ENCODE results near the gene SMAD5. TPM values are rescaled to one million over a fixed set of nuclear protein-coding genes. Genes with fewer than 3 reads are reported as not detected.

SMAD5 gene
- total RNA-seq, 1 donor from 2014 or later, result 48.5 TPM

- no peak overlapping the region for H3K27ac ChIP-seq (ENCODE audit: low read depth, low read length)
- no peak overlapping the region for H3K4me3 ChIP-seq (ENCODE audit: low read length in 3 of 3)
- no peaks in the 10 kb centered on the region for H3K36me3 ChIP-seq (ENCODE audit: control insufficient read depth in 3 of 3, insufficient read depth in 3 of 3, low read length in 3 of 3)
- peaks cover 11 to 16% (median 13%) of the 10 kb centered on the region in 3 donors for H3K27me3 ChIP-seq (ENCODE audit: control insufficient read depth in 3 of 3, insufficient read depth in 3 of 3, low read length in 3 of 3)
- no peak overlapping the region for H3K9ac ChIP-seq (ENCODE audit: low read depth in 1 of 3, low read length in 3 of 3)
- H3K9me3 ChIP-seq (ENCODE audit: control insufficient read depth in 3 of 3, low read length in 3 of 3), result no peaks in the 10 kb centered on the region
- H3K4me1 ChIP-seq (ENCODE audit: control insufficient read depth in 3 of 3, insufficient read depth in 3 of 3, low read length in 3 of 3), result no peaks in the 10 kb centered on the region
Observed at GRCh38 chr5:136209346-136209910, 76.8 kb downstream of the SMAD5 start.

GRCh38 chr5:136210259-136210658, 77.6 kb downstream of the SMAD5 start:
- Histone ChIP-seq H3K27me3 (ENCODE audit: control insufficient read depth in 3 of 3, insufficient read depth in 3 of 3, low read length in 3 of 3) (peaks cover 11 to 19% (median 13%) of the 10 kb centered on the region in 3 donors), H3K36me3 (ENCODE audit: control insufficient read depth in 3 of 3, insufficient read depth in 3 of 3, low read length in 3 of 3) (no peaks in the 10 kb centered on the region), H3K27ac (ENCODE audit: low read depth, low read length) (no peak overlapping the region), H3K9me3 (ENCODE audit: control insufficient read depth in 3 of 3, low read length in 3 of 3) (no peaks in the 10 kb centered on the region), H3K4me3 (ENCODE audit: low read length in 3 of 3) (no peak overlapping the region), H3K9ac (ENCODE audit: low read depth in 1 of 3, low read length in 3 of 3) (no peak overlapping the region), H3K4me1 (ENCODE audit: control insufficient read depth in 3 of 3, insufficient read depth in 3 of 3, low read length in 3 of 3) (no peaks in the 10 kb centered on the region)

DNA sequence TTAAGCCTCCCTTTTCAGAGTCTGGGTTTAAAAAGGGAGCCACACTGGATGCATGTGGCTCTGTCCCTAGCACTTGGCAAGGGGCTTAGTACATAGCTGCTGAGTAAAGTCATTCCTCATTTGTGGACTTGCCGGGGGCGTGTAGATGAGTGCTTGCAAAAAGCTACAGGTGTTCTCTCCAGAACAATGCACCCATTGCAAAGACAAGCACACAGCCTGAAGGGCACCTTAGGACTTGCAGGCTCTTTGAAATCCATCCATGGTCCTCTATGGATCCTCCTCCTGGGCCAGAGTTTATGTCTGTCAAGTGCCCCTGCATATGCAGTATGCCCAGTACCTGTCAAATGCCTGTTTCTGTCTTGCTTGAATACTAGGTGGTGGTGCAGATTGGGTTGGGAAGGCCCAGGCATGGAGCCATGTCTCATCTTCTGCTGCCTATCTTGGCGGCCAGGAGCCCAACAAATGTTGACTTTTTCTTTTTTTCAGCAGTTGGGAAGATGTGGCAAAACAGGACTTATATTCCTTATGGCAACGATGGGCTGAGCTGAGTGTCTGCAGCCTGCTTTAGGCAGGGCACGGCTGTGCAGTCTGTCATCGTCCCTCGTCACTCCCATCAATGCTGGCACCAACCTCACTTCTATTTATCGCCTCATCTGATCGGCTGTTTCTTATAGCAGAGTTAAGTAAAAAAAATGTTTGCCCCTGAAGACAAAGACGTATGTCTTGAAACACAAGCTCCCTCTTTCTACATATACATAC, 78.8 kb downstream of the SMAD5 start:
- no peak overlapping the region for H3K9ac ChIP-seq (ENCODE audit: low read depth in 1 of 3, low read length in 3 of 3)
- no peak overlapping the region for H3K4me3 ChIP-seq (ENCODE audit: low read length in 3 of 3)
- peaks cover 11 to 22% (median 13%) of the 10 kb centered on the region in 3 donors for H3K27me3 ChIP-seq (ENCODE audit: control insufficient read depth in 3 of 3, insufficient read depth in 3 of 3, low read length in 3 of 3)
- H3K4me1 ChIP-seq (ENCODE audit: control insufficient read depth in 3 of 3, insufficient read depth in 3 of 3, low read length in 3 of 3), result no peaks in the 10 kb centered on the region
- no peaks in the 10 kb centered on the region for H3K9me3 ChIP-seq (ENCODE audit: control insufficient read depth in 3 of 3, low read length in 3 of 3)
- no peak overlapping the region for H3K27ac ChIP-seq (ENCODE audit: low read depth, low read length)
- no peaks in the 10 kb centered on the region for H3K36me3 ChIP-seq (ENCODE audit: control insufficient read depth in 3 of 3, insufficient read depth in 3 of 3, low read length in 3 of 3)

DNA sequence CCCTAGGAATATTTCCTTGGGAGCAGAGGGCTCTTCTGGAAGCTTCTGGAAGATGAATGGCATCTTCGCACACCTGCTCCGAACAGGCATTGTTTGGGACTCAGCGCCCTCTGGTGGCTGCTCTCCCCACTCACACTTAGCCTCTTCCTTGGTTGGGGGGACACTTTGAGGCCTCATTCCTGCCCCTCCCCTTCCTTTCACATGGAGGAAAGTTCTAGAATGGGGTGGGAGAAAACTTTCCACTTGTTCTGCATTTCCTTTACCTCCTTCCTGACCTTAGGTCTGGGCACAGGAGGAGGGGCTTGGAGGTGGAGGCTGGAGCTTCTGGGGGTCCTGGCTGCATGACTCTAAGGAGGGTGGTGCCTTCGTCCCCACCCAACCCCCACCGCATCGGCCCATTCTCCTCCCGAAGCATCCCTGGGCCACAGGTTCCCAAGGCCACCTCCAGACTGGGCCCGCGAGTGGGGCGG, 79.6 kb downstream of the SMAD5 start:
- Histone ChIP-seq H3K27ac (ENCODE audit: low read depth, low read length) (no peak overlapping the region), H3K4me1 (ENCODE audit: control insufficient read depth in 3 of 3, insufficient read depth in 3 of 3, low read length in 3 of 3) (no peaks in the 10 kb centered on the region), H3K9ac (ENCODE audit: low read depth in 1 of 3, low read length in 3 of 3) (no peak overlapping the region), H3K4me3 (ENCODE audit: low read length in 3 of 3) (no peak overlapping the region), H3K9me3 (ENCODE audit: control insufficient read depth in 3 of 3, low read length in 3 of 3) (no peaks in the 10 kb centered on the region), H3K27me3 (ENCODE audit: control insufficient read depth in 3 of 3, insufficient read depth in 3 of 3, low read length in 3 of 3) (peaks cover 11 to 22% (median 13%) of the 10 kb centered on the region in 3 donors), H3K36me3 (ENCODE audit: control insufficient read depth in 3 of 3, insufficient read depth in 3 of 3, low read length in 3 of 3) (no peaks in the 10 kb centered on the region)

DNA sequence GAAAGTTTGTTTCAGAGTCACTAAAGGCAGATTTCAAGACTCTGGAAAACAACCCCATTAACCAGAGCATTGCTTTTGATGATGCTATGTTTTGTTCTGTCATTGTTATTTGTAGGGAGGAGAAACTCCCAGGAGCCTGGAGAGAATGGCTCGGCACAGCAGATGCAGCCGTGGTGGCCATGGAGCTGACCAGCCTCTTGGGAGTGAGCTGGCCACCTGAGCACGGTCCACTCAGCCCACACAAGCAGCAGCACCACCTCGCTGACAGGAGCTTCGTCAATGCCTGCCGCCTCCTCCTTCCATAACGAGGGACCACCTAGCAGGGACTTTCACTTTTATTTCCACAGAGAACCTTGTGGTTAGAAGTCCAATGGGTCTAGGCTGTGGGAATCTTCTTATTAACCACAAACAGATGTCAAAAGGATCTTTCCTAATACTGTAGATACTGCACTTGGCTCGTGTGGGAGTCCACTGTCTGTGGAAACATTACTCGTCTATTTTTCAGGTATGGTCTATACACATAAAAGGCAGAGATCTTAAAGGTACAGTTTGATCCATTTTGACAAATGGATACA, 81.4 kb downstream of the SMAD5 start:
- H3K9me3 ChIP-seq (ENCODE audit: control insufficient read depth in 3 of 3, low read length in 3 of 3), result no peaks in the 10 kb centered on the region
- no peak overlapping the region for H3K27ac ChIP-seq (ENCODE audit: low read depth, low read length)
- H3K4me3 ChIP-seq (ENCODE audit: low read length in 3 of 3), result peak overlapping the region in 1 of 3 donors; percentile 30
- peak overlapping the region in 1 of 3 donors; percentile 21 for H3K9ac ChIP-seq (ENCODE audit: low read depth in 1 of 3, low read length in 3 of 3)
- H3K27me3 ChIP-seq (ENCODE audit: control insufficient read depth in 3 of 3, insufficient read depth in 3 of 3, low read length in 3 of 3), result peaks cover 11 to 22% (median 12%) of the 10 kb centered on the region in 3 donors
- no peaks in the 10 kb centered on the region for H3K4me1 ChIP-seq (ENCODE audit: control insufficient read depth in 3 of 3, insufficient read depth in 3 of 3, low read length in 3 of 3)
- H3K36me3 ChIP-seq (ENCODE audit: control insufficient read depth in 3 of 3, insufficient read depth in 3 of 3, low read length in 3 of 3), result no peaks in the 10 kb centered on the region

DNA sequence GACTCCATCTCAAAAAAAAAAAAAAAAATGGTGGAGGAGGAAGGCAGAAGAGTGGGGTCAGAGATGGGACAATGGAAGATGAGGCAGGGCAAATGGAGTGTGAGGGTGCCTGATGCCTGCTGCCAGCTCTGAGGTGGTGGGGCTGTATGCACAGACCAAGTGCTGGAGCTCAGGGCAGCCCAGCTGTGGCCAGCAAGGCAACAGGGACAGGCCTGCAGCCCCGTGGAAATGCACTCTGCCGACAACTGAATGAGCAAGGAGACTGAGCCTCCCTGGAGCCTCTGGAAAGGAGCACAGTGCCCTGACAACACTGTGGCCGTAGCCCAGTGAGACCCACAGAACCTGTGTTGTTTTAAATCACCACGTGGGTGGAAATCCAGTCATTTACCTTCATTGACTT, 83.2 kb downstream of the SMAD5 start:
- Histone ChIP-seq H3K9ac (ENCODE audit: low read depth in 1 of 3, low read length in 3 of 3) (no peak overlapping the region), H3K27ac (ENCODE audit: low read depth, low read length) (no peak overlapping the region), H3K9me3 (ENCODE audit: control insufficient read depth in 3 of 3, low read length in 3 of 3) (peaks cover 0 to 4% (median 0%) of the 10 kb centered on the region in 3 donors), H3K27me3 (ENCODE audit: control insufficient read depth in 3 of 3, insufficient read depth in 3 of 3, low read length in 3 of 3) (peaks cover 10 to 18% (median 14%) of the 10 kb centered on the region in 3 donors), H3K4me3 (ENCODE audit: low read length in 3 of 3) (no peak overlapping the region), H3K36me3 (ENCODE audit: control insufficient read depth in 3 of 3, insufficient read depth in 3 of 3, low read length in 3 of 3) (no peaks in the 10 kb centered on the region), H3K4me1 (ENCODE audit: control insufficient read depth in 3 of 3, insufficient read depth in 3 of 3, low read length in 3 of 3) (no peaks in the 10 kb centered on the region)

DNA sequence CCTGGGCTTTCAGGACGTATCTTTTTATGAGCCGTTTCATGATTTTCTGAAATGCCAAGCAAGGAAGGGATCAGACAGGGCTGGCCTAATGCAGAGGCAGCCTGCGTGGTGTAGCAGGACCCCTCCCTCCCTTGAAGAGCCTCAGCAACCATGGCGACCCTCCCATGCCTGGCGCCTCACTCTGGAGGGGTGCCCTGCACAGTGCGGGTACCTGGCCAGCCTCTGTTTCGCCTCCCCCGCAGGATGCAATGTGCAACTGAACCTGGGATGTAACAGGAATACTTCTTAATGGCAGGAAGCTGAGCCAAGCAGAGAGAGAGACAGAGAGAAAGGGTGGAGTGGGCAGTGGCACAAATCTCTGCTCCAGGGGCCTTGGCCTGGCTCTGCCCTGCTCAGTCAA, 83.6 kb downstream of the SMAD5 start:
- Histone ChIP-seq H3K4me3 (ENCODE audit: low read length in 3 of 3) (no peak overlapping the region), H3K9me3 (ENCODE audit: control insufficient read depth in 3 of 3, low read length in 3 of 3) (peaks cover 0 to 4% (median 0%) of the 10 kb centered on the region in 3 donors), H3K9ac (ENCODE audit: low read depth in 1 of 3, low read length in 3 of 3) (no peak overlapping the region), H3K36me3 (ENCODE audit: control insufficient read depth in 3 of 3, insufficient read depth in 3 of 3, low read length in 3 of 3) (no peaks in the 10 kb centered on the region), H3K27ac (ENCODE audit: low read depth, low read length) (no peak overlapping the region), H3K4me1 (ENCODE audit: control insufficient read depth in 3 of 3, insufficient read depth in 3 of 3, low read length in 3 of 3) (no peaks in the 10 kb centered on the region), H3K27me3 (ENCODE audit: control insufficient read depth in 3 of 3, insufficient read depth in 3 of 3, low read length in 3 of 3) (peaks cover 10 to 18% (median 14%) of the 10 kb centered on the region in 3 donors)

- Histone ChIP-seq H3K4me3 (ENCODE audit: low read length in 3 of 3) (no peak overlapping the region), H3K36me3 (ENCODE audit: control insufficient read depth in 3 of 3, insufficient read depth in 3 of 3, low read length in 3 of 3) (no peaks in the 10 kb centered on the region), H3K27ac (ENCODE audit: low read depth, low read length) (no peak overlapping the region), H3K27me3 (ENCODE audit: control insufficient read depth in 3 of 3, insufficient read depth in 3 of 3, low read length in 3 of 3) (peaks cover 3 to 8% (median 6%) of the 10 kb centered on the region in 3 donors), H3K4me1 (ENCODE audit: control insufficient read depth in 3 of 3, insufficient read depth in 3 of 3, low read length in 3 of 3) (no peaks in the 10 kb centered on the region), H3K9me3 (ENCODE audit: control insufficient read depth in 3 of 3, low read length in 3 of 3) (peaks cover 0 to 4% (median 2%) of the 10 kb centered on the region in 3 donors), H3K9ac (ENCODE audit: low read depth in 1 of 3, low read length in 3 of 3) (no peak overlapping the region)
Observed at GRCh38 chr5:136221340-136221739, 88.7 kb downstream of the SMAD5 start.

DNA sequence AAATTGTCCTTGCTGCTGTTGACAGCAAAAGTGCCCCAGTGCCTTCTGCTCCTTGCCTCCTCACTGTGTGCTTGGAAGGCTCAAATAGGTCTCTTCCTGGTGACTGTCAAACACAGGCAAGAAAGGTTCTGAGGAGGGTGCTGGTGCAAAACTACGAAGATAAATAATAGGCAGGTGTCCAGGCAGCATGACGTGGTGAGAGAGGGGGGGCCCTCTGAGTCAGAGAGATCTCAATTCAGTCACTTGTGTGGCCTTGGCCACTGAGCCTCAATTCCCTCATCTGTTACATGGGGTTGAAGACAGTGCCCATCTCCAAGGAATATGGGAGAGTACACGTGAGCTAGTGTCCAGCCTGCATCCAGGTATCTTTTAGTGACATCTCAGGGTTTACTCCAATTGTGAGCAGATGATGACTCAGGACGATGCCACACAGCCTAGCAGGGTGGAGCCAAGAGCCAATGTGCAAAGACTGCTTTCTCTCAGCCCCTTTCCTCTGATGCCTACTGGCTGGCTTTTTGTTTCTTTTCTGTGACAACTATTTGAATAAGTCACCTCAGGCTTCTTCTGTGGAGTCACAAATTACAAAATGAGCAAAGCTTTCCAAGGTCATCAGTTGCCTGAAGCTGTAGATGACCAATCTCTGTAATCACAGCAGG, 90.1 kb downstream of the SMAD5 start:
- Histone ChIP-seq H3K4me3 (ENCODE audit: low read length in 3 of 3) (no peak overlapping the region), H3K36me3 (ENCODE audit: control insufficient read depth in 3 of 3, insufficient read depth in 3 of 3, low read length in 3 of 3) (no peaks in the 10 kb centered on the region), H3K9me3 (ENCODE audit: control insufficient read depth in 3 of 3, low read length in 3 of 3) (peaks cover 0 to 4% (median 2%) of the 10 kb centered on the region in 3 donors), H3K27ac (ENCODE audit: low read depth, low read length) (no peak overlapping the region), H3K9ac (ENCODE audit: low read depth in 1 of 3, low read length in 3 of 3) (no peak overlapping the region), H3K4me1 (ENCODE audit: control insufficient read depth in 3 of 3, insufficient read depth in 3 of 3, low read length in 3 of 3) (no peaks in the 10 kb centered on the region), H3K27me3 (ENCODE audit: control insufficient read depth in 3 of 3, insufficient read depth in 3 of 3, low read length in 3 of 3) (peaks cover 3 to 8% (median 6%) of the 10 kb centered on the region in 3 donors)
